GM12892 (cell line): ENCODE measurements around the gene FHL2.

Experiments
- POLR2A ChIP-seq: IDR thresholded peaks from 2 replicates; pipeline ENCODE4 v1.6.1; 2011; ENCODE audit warnings: low read depth, low read length, control low read depth
- POLR2AphosphoS5 ChIP-seq: IDR thresholded peaks from 2 replicates; pipeline ENCODE4 v1.6.1; 2011; ENCODE audit warnings: low read depth, low read length, control low read depth

- TF ChIP-seq POLR2AphosphoS5 (no peak), POLR2A (no peak)
Observed at GRCh38 chr2:105411720-105412407, 13.0 kb upstream of the FHL2 start.
